Activated gamma-delta T cell treated with Interleukin-2 at 50 U/mL for 16 hours (primary cell): ENCODE measurements around the gene ANXA4.
"Not testable (repeated sequence)": the region's sequence is repeated elsewhere in the genome, so short reads cannot be mapped to it uniquely, and the experiment has no call there.

Experiments
- DNase-seq: peaks from one replicate; pipeline ENCODE4 v3.0.0-alpha.2; 2020

The ANXA4 gene

DNA sequence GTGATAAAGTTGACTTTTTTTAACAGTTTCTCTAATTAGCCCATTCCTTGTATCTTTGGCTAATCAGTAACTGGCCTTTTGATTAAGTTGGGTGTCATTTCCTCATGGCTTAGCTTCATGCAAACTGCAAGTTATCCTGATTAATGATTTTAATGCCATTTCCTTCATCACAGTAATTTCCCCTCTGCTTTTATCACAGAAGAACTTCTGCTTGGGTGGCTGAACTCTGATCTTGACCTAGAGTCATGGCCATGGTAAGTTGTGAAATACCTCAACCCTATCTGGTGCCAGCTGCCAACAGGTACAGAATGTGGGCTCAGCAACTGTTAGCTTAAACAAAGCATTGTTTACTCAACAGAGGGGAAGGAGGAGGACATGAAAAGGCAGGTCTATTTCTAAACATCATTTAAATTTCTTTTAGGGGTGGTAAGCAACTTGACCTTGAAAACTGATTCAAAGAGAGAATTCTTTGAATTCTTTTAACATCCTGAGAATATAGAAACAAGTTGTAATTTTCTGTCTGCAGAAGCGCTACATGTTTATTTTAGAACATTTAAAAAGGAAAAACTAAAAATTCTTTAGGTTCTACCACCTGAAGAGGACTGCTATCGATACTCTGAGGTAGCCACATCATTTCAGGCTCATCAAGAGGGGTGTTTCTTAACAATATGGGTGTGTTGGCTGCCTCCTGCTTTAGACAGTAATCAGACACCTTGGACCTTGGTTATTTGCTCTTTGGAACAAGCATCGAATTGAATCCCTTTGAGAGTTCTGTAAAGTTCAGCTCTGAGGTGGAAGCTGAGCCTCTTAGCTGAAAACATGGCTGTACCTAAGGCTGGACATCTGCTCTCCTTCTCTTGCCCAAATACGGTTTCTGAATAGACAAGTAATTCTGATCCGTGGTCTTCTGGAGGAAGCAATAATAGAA is 39.7 kb downstream of the ANXA4 start:
- no peak for DNase-seq

DNA sequence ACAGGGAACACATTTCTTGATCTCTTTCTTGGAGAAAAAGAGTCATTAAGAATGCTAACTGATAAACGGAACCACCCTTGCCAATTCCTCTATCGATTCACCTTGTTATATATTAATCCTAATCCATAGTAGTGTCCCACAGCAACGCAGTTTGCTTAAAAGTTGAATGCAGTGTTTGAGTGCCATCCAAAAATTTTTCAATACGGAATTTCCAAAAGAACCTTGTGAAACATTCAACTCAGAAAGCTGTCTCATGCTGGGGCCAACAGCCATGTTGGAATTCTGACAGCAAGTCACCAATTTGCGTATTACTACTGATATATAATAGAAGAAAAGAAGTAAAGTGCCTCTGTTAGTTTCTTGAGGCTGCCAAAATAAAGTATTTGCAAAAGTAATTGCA is 42.3 kb downstream of the ANXA4 start:
- no peak for DNase-seq

DNA sequence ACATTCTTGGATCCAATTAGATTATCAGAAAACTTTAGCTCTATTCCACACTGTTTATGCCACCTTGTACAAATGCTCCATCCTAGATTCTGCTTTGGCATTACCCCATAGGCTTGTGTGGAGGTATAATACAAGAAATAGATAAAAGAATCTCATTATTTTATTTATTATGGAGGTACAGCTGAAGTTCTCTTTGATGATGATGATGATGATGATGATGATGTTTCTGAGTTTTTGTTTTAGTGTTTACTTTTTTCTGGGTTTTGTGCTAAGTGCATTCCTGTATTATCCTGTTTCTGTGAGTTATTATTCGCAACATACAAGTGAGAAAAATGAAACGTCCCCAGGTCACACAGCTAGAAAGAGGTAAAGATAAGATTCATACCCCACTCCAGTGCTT is 43.4 kb downstream of the ANXA4 start:
- DNase-seq, result no peak

DNA sequence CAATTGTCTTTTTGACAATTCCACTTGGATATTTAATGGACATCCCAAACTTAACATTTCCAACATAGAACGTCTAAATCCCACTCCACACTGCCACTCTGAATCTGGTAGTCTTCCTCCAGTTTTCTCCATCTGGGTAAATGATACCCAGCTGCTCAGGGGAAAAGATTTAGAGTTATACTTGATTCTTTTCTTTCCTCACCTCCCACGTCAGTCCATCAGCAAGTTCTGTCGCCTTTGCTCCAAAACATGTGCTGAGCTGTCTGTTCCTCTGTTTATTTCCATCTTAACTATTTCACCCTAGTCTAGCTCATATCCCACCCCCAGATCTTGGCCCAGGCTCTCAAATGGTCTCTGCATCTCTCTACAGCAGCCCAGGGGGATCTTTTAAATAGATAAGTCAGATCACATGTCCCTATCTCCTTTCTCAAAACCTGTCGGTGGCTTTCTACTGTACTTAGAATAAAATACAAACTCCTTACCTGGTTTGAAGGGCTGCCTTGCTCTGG is 44.2 kb downstream of the ANXA4 start:
- no peak for DNase-seq

GRCh38 chr2:69789175-69789721 is 47.3 kb downstream of the ANXA4 start:
- no peak for DNase-seq

- no peak for DNase-seq
Measured at GRCh38 chr2:69789772-69790600, 48.1 kb downstream of the ANXA4 start.

- no peak for DNase-seq
Measured at GRCh38 chr2:69790601-69790959, 48.6 kb downstream of the ANXA4 start.

GRCh38 chr2:69791045-69791444 is 49.1 kb downstream of the ANXA4 start:
- DNase-seq, result no peak

DNA sequence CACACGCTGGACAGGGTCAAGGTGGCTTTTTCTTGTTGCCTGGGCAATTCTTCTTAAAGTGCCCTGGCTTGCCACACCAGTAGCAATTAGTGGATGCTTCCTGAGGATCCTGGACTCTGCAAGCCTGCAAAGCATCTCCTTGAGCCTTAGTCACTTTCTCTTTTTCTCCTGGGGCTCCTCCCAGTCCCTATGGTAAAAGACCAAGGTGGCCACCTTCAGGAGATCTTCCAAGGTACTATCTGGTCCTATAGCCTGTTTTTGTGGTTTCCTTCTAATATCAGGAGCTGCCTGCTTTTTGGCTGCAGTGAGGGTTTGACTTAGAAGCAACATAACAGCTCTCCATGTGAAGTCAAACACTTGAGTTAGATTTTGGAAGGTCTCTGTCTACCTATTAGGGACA is 54.2 kb downstream of the ANXA4 start:
- no peak for DNase-seq

- DNase-seq, result no peak
Measured at GRCh38 chr2:69797235-69797634, 55.3 kb downstream of the ANXA4 start.

DNA sequence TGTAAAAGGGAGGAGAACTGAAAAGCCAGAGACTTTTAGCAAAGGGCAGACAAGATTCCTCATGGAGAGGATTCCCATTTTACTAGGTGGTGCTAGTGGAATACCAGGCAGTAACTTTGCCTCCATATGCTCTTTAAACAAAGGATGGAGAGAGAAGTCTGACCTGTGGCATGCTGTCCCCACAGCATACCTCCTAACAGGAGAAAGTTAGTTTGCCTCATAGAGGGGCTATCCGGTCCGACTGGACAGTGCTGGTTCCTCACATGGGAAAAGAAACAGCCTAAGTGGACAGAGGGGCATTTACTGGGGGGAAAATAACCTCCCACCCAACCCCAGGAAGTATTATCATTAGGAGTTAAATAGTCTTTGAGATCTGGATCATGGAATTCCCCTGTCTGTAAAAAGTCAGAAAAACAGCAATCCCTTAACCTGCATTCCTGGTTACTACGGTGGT is 55.9 kb downstream of the ANXA4 start:
- DNase-seq, result no peak

DNA sequence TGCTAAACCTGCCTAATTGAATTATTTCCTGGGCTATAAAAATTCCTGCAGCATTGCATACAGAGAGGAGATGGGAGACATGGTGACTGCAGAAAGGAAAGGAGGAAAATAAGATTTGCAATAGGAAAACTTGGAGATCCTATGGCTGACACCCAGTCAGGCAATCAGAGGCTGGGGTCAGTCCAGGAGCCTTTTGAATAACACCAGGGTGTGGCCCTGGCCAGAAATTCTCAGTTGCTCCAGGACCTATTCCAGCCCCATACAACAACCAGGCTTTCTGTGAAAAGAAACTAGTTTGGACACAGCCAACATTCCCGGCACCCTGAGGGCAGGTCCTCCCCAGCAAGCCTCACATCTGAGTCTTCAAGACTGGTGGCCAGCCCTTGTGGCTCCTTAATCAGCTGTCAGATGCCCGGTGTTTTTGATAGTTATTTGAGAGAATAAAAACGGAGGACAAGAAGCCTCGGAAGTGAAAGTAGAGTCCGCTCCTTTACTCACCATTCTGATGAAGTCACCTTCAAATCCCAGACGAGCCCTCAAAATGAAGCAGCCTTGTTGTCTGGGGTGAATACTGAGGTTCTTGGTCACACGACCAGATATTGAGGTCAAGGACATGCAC is 56.5 kb downstream of the ANXA4 start:
- DNase-seq, result no peak

DNA sequence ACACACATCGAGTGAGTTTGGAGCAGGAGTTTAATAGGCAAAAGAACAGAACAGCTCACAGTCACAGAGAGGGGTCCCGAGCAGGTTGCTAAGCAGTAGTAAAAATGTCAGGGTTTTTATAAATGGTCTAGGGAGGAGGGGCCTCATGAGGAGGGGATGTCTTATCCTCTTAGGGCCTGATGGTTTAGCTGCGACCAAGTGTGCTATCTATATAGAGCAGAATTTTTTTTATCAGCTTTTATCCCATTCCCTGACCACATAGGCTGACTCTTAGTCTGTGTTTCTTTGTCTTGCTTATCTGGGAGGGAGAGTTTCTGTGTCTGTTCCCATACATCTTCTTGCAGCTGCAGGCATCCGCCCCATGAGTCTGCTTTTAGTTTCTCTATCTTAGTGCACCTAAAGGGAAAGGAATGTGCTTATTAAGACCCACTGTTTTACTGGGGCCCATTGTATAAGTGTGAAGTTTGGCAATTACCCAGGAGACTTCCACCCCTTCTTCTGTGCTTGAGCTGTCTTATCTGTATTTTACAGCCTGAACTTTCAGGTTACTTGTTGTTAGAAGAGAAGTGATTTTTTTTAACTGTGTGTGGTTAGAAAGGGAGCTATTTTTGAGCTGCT is 57.1 kb downstream of the ANXA4 start:
- no peak for DNase-seq

DNA sequence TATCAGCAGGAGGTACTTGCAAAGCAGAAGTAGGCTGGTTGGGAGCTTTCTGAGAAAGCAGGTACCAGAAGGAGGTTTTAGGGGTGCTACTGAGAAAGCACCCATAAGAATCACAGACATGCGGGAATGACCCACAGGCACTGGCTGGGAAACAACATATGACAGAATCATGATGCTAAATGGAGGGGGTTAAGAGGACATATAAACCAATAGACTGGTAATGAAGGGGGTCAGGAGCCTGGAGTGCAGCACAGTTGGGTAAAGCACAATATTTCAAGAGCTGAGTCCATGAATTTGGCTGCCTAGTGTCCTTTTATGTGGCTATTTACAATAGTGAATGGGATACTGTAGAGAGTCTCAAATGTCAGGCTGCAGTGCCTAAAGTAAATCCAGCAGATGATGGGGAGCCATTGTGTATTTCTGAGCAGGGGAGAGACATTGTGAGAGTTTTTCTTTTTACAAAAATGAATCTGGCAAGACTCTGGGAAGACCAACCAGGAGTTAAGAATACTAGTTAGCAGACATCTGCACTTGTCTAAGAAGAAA is 59.9 kb downstream of the ANXA4 start:
- no peak for DNase-seq

- not testable (repeated sequence) for DNase-seq
Measured at GRCh38 chr2:69802781-69803367, 60.9 kb downstream of the ANXA4 start.

DNA sequence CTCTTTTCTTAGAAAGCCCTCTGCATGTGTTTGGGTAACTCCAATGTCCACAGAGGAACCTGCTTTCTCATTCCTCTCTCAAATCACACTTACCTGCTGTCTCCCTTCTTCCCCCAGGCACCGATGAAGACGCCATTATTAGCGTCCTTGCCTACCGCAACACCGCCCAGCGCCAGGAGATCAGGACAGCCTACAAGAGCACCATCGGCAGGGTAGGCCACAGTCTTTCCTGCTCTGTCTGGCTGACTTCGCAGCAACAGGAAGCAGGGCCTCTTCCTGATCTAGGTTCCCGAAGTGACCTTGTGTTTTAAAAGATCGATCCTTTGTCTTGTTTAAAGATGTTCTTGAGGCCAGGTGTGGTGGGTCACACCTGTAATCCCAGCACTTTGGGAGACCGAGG is 62.5 kb downstream of the ANXA4 start:
- DNase-seq, result no peak

DNA sequence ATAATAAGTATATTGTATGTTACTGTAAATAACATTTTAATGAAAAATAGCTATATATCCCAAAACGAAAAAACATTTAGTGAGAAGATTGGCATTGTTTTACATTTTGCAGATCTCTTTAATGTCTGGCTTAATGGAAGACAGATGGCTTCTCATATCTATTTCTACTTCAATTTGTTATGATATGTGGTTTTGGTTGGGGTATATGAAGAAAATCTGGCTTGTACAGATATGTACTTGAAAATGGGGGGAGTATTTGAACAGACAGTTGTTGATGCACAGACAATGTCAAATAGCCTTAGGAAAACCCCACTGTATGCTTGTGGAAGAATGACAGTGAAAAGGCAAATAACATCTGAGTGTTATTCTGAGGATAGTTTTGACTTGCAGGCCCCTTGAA is 64.0 kb downstream of the ANXA4 start:
- DNase-seq, result no peak

DNA sequence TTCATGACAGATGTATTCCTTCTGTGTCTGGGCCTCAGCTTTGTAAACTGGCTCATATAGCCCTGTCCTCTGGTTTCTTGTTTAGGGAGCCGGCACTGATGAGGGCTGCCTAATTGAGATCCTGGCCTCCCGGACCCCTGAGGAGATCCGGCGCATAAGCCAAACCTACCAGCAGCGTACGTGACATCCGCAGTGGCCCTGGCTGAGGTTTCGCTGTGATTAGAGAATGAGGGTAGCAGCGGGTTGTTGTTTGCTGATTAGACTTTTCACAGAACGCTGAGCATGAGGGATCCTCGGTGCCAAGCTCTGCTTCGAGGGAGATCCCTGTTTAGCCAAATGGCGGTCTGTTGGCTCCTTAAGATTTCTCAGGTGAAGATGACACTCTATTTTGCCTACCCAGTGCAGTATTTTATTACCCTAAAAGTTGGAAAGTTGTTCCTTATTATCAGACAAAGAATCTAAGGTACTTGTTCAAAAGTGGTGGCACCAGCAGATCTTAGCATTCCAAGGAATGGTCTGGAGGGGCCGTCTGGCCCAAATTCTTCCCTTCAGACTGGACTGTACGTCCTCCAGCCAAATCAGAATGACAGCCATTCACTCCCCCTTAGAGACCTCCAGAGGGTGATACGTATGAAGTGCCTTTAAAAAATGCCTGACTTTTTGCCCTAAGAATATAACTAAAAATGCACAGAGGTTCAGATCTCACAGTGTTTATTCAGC is 66.0 kb downstream of the ANXA4 start:
- no peak for DNase-seq

- no peak for DNase-seq
Measured at GRCh38 chr2:69810550-69810949, 68.6 kb downstream of the ANXA4 start.

GRCh38 chr2:69811018-69811417 is 69.1 kb downstream of the ANXA4 start:
- no peak for DNase-seq

DNA sequence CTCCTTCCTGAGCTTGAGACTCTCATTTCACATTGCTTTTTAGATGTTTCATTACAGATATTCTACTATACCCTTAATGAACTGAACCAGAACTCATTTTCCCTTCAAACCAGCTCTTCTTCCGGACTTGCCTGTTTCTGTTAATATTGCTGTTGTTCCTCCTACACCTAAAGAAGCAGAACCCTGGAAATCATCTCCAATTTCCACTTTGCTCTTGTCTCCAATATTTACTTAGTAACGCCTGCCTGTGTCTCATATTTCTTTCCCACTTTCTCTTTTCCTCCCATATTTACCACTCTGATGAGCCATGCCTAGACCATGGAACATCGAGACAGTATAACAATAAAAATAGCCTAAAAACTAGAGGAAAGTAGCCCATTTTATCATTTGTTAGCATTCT is 69.7 kb downstream of the ANXA4 start:
- no peak for DNase-seq
